GM18858 (cell line): ENCODE data around the gene COMMD7.
"Not testable (repeated sequence)": the region's sequence is repeated elsewhere in the genome, so short reads cannot be mapped to it uniquely, and the experiment has no call there.

ENCODE experiments used
- ATAC-seq: cut with Tn5 transposase; IDR thresholded peaks from one replicate; pipeline ENCODE4 v1.9.1; 2021; ENCODE audit not compliant: unreplicated experiment

The COMMD7 gene

GRCh38 chr20:32767418-32768198, 24.3 kb upstream of the COMMD7 start:
- no peak for ATAC-seq

GRCh38 chr20:32765230-32765875, 22.1 kb upstream of the COMMD7 start:
- ATAC-seq, result not testable (repeated sequence)

- ATAC-seq, result no peak
Measured at GRCh38 chr20:32764005-32764960, 21.0 kb upstream of the COMMD7 start.

- no peak for ATAC-seq
Measured at GRCh38 chr20:32763202-32764004, 20.1 kb upstream of the COMMD7 start.

- ATAC-seq, result no peak
Measured at GRCh38 chr20:32762754-32763201, 19.5 kb upstream of the COMMD7 start.

GRCh38 chr20:32761831-32762753, 18.8 kb upstream of the COMMD7 start, which contains the start of gene DNMT3B:
DNMT3B (plus strand) TSS chr20:32762385; CDS start chr20:32780324, 17,939 bp downstream.
- no peak for ATAC-seq

- no peak for ATAC-seq
Measured at GRCh38 chr20:32761417-32761830, 18.2 kb upstream of the COMMD7 start.

DNA sequence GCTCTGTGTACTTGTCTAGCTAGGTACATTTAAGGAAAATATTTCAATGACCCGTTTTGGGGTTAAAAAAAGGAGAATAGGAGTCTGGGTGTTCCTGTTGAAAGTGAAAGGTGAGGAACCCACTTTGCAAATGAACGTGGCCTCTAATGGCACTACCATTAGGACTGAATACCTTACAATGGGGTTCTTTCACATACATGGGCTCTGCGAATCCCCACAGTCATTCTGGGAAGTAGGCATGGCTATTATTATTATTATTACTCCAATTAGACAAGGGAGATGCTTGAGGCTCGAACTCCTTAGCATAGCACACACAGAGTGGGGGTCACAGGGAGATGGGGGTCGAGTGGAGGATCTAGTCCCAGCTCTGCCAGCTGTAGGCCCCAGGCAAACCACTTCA, 12.9 kb upstream of the COMMD7 start:
- ATAC-seq, result no peak

DNA sequence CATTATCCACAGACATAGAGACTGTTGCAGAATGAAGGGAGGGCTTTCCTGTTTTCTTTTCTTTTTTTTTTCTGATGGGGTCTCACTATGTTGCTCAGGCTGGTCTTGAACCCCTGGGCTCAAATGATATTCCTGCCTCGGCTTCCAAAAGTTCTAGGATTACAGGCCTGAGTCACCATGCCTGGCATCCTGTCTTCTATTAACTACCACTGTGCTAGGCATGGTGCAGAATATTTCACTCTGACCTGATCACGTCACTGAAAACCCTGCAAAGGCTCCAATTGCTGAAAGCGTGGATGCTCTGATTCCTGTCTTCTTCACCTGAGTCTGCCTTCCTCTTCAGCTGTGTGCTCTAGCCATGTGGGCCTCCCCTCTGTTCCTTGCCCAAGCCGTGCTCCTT, 10.5 kb upstream of the COMMD7 start:
- no peak for ATAC-seq

DNA sequence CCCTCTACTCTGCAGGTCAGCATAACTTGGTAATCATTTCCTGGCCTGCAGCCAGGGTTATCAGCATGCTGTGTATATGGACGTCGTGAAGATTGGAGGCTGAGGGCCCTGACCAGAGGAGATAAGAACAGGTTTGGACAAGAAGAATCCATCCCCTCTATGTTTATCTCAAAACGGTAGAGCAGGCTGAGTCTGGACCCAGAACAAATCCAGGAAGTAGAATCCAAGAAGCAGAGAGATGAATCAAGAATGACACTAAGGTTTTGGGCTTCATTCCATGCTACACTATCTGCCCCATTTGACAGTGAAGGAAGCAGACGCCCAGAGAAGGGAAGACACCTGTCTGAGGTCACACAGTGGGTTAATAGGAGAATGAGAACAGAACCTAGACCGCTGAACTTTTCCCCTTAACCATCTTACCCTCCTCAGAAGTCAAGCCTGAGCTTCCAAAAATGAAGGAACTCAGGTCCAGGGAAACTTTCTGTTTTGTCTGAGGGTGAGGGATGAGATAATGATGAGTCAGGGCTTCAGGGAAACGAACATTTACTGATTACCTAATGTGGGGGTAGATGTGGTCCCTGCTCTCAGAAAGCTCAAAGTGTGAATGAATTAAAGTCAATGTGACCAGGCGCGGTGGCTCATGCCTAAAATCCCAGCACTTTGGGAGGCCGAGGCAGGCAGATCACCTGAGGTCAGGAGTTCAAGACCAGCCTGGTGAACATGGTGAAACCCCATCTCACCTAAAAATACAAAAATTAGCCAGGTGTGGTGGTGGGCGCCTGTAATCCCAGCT, 9.4 kb upstream of the COMMD7 start:
- no peak for ATAC-seq

DNA sequence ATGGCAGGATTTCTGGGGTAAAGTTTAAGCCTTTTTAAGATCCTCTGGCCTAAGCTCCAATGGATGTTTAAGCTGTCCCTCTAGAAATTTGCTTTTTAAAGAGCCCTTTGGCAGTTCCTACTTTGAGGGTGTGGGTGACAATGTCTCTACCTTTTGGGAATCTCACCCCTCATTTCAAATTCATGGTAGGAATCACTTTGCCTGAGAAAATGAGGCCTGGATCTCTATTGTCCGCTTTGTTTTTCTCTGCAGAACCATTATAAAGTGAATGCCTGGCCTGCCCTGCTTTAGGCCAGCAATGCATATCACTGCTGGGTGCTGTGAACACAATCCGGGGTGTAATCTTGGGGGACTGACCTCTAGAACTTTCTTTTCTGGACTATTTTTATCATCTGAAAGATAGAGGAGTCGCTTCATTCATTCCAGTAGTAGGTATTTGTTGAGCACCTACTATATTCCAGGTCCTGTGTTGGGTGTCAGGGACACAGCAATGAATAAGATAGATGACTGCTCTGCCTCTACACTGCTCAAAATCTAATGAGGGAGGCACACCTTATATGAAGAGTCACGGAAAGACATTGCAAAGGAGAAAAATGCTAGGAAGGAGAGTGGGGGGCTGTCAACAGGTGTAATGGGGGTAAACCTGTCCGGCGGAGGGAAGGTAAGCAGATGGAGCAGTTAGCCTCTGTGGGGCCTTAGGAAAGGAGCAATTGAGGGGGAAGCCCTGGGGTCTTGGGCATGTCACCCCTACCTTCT, 8.6 kb upstream of the COMMD7 start:
- no peak for ATAC-seq

- no peak for ATAC-seq
Measured at GRCh38 chr20:32751293-32751692, 8.0 kb upstream of the COMMD7 start.

DNA sequence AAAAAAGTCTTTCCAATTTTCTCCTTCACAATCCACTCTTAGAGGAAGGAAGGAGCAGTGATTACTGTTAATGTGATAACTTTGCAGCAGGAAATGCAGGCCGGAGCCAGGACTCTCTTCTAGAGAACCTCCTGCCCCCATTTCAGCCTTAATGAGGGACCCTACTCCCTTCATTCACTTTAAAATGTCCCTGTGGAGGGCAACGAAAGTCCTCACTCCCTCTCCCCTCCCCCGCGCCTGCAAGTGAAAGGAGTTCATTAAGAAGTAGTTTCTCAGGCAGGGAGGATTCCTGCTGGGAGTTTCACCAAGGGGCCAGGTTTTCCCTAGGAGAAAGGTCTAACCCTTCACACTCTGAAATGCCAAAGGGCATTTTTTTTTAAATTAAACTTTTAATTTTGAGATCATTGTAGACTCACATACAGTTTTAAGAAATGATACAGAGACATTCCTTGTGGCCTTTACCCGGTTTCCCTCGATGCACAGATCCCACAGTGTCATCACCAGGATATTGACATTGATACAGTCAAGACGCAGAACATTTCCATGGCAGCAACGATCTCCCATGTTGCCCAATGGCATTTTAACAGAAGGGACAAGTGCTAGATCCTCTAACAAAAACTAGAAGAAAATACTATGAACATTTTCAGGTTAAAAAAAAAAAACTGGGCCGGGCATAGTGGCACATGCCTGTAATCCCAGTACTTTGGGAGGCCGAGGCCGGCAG, 6.8 kb upstream of the COMMD7 start:
- ATAC-seq, result no peak

DNA sequence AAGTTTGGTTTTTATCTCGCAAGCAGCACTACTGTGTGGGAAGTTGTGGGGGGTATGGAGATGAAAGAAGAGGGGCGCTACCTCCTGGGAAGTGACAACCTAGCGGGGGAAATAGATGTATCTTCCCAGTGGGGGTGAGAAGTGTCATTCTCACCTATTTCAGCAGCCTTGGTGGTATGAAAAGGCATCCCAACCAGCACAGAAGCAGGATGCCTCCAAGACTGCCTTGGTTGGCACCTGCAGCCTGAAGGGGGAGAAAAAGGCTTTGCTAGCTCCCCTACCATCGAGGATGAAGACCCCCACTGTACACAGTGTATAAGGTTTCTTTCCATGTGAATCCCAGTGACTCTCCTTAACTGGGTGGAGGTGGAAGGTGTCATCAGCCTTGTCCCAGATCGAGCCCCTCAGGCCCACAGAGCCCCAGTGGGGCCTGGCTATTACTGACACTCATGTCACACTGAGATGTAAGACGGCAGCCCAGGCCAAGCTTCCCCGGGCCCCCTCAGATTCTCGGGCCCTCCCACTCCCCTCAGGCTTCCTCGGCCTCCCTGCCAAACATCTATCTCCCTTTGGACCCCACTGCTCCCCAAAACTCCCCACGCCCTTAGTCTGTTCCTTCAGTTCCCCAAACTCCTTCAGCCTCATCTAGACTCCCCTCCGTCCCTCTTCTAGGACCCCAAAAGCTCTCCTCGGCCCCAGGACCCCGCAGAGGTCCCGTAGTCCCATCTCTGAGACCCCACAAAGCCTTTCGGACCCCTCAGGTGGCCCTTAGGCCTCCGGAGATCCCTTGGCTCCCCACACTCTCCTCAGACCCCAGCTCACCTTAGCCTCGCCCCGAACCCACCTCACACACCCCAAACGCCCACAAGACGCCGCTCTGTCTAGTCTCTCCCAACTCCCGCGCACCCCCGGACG, 688 bp downstream of the COMMD7 start:
- ATAC-seq, result no peak

DNA sequence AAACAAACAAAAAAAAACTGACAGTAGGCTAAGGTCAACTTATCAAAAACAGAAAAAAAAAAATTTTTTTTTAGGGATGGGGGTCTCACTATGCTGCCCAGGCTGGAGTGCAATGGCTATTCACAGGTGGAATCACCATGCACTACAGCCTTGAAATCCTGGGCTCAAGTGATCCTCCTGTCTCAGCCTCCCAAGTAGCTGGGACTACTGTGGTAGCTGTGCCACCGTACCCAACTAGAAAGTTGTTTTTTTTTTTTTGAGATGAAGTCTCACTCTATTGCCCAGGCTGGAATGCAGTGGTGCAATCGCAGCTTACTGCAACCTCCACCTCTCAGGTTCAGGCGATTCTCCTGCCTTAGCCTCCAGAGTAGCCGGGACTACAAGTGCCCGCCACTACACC, 2.1 kb downstream of the COMMD7 start:
- no peak for ATAC-seq
